Suprapubic skin (tissue), 4 donors: ENCODE data around the gene ANKRD34A. TPM values are rescaled to one million over a fixed set of nuclear protein-coding genes. Genes with fewer than 3 reads are reported as not detected.

Experiments used
- DNase-seq, 2 donors: peaks; one replicate each; pipeline ENCODE4 v3.0.0-alpha.2; 2019; ENCODE audit warnings: low spot score in 2 of 2
- H3K27ac ChIP-seq: fragments of 200-600 bp; sonication (generic); one replicate; pipeline ENCODE4 v1.5.1; 2019
- H3K27me3 ChIP-seq: fragments of 200-600 bp; sonication (generic); one replicate; pipeline ENCODE4 v1.5.1; 2019
- H3K36me3 ChIP-seq: fragments of 200-600 bp; sonication (generic); one replicate; pipeline ENCODE4 v1.5.1; 2019
- H3K4me1 ChIP-seq: fragments of 200-600 bp; sonication (generic); one replicate; pipeline ENCODE4 v1.5.1; 2019
- H3K4me3 ChIP-seq: fragments of 200-600 bp; sonication (generic); one replicate; pipeline ENCODE4 v1.5.1; 2019; ENCODE audit warnings: mild to moderate bottlenecking
- H3K9me3 ChIP-seq: fragments of 200-600 bp; sonication (generic); one replicate; pipeline ENCODE4 v1.5.1; 2019
- EP300 ChIP-seq: sonication (generic); formaldehyde crosslinking; IDR thresholded peaks from one replicate; pipeline ENCODE4 v1.6.1; 2017; ENCODE audit warnings: antibody characterized with exemption
- POLR2A ChIP-seq, 2 donors: fragments of 450-650 bp; IDR thresholded peaks; one replicate each; pipeline ENCODE4 v1.6.1; 2017; ENCODE audit warnings: antibody characterized with exemption in 2 of 2, mild to moderate bottlenecking in 2 of 2, moderate library complexity in 2 of 2
- POLR2AphosphoS5 ChIP-seq, 3 donors: sonication (generic); formaldehyde crosslinking; IDR thresholded peaks; one replicate each; pipeline ENCODE4 v1.6.1; 2017; ENCODE audit warnings: antibody characterized with exemption in 3 of 3
- WGBS: methylation state at CpG from one replicate; pipeline ENCODE4 v1.1.5; 2018; 5-methylcytosine and 5-hydroxymethylcytosine counted together
- total RNA-seq, 4 donors: library from RNA; depleted of rRNA; stranded (reverse); fragments of >200 nt; gene quantifications; one replicate each; pipeline ENCODE4 v1.1.0, GENCODE V29; 2016
- TF ChIP-seq, protein P1 (sequence below), 2 donors: fragments of 200-600 bp in 1 of 2; fragments of 450-650 bp in 1 of 2; sonication (generic) in 1 of 2; IDR thresholded peaks; one replicate each; pipeline ENCODE4 v1.5.1; 2016 to 2019; ENCODE audit warnings: antibody characterized with exemption in 2 of 2, mild to moderate bottlenecking in 1 of 2, moderate library complexity in 1 of 2

The ANKRD34A gene
- total RNA-seq, 4 donors from 2014 or later, result 0.21 to 0.64 (median 0.45) TPM; not detected in 1

DNA sequence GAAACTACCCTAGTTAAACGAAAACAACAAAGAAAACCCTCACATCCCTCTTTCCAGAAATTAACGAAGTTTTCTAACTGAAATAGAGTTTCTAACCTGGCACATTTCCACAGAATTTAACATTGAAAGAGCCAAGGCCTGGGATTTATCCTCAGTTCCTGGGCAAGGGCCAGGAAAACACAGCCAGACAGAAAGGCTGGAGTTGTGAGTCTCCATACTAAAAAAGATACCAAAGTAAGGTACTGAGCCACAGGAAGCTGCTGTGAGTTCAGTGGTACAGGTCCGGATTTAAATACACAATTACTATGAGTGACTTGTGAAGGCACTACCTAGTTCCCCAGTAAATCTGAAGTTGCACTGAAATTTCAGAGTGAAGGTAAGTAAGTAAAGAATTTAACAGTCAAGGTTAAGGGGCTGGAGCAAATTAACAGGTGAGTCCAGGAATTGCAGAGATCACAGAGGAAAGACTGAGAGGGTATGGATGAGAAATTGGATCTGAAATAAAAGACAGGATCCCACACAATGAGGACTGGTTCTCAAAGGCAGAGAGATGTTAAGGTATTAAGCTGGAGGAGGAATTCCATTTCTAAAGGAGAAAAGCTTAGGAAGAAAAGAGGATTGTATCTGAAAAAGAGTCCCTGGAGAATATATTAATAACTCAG is 7.5 kb downstream of the ANKRD34A start:
- Histone ChIP-seq H3K27me3 (no peaks in the 10 kb centered on the region), H3K27ac (peak overlapping the region; percentile 91), H3K4me1 (peaks cover 71% of the 10 kb centered on the region), H3K9me3 (no peaks in the 10 kb centered on the region), H3K36me3 (no peaks in the 10 kb centered on the region), H3K4me3 (peak overlapping the region; percentile 76)
- TF ChIP-seq POLR2AphosphoS5 (IDR thresholded peaks at IDR 0.05), result no peak
- no peak for TF ChIP-seq EP300
- TF ChIP-seq, protein P1, sequence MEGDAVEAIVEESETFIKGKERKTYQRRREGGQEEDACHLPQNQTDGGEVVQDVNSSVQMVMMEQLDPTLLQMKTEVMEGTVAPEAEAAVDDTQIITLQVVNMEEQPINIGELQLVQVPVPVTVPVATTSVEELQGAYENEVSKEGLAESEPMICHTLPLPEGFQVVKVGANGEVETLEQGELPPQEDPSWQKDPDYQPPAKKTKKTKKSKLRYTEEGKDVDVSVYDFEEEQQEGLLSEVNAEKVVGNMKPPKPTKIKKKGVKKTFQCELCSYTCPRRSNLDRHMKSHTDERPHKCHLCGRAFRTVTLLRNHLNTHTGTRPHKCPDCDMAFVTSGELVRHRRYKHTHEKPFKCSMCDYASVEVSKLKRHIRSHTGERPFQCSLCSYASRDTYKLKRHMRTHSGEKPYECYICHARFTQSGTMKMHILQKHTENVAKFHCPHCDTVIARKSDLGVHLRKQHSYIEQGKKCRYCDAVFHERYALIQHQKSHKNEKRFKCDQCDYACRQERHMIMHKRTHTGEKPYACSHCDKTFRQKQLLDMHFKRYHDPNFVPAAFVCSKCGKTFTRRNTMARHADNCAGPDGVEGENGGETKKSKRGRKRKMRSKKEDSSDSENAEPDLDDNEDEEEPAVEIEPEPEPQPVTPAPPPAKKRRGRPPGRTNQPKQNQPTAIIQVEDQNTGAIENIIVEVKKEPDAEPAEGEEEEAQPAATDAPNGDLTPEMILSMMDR (IDR thresholded peaks at IDR 0.05), result no peak
- TF ChIP-seq POLR2A (IDR thresholded peaks at IDR 0.05), result no peak
- 3% methylated on average over 3 of the region's 3 CpGs for WGBS
- no peak for DNase-seq

DNA sequence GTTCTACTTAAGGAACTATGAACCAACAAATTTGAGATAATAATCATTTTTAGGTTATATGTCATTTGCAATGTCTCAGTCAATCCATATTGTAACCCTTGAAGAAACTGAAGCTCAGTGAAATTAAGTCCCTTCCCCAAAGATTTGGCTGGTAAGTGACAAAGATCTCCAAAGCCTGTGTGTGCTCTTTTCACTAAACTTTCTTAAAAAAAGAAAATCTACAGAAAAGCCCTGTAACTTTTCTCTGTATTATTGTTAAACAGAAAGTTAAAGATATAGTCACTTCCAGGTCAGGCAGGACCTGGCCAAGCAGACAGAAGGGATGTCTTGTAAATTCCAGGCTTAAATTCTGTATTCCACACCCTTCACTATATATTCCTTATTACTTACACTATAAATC is 8.0 kb downstream of the ANKRD34A start:
- peaks cover 65% of the 10 kb centered on the region for H3K4me1 ChIP-seq

DNA sequence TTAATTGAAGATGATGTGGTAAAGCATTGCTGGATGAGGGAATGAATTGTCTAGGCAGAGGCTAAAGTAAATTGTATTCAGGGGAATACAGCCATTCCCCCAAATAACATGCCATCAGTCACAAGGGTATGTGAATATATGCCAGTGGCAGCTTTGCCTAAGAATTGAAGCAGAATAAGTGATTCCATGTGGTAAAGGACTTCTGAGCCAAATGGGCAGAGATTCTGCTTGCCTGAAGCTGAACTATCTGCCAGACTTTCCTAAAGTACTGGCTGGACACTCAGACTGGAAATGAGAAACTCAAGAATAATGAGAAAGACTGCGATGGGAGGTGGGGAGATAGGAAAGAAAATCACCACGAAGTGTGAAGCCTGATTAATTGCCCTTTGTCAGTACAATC is 8.9 kb downstream of the ANKRD34A start:
- 54% methylated on average over 2 of the region's 2 CpGs for WGBS
- TF ChIP-seq POLR2A (IDR thresholded peaks at IDR 0.05) (no peak), EP300 (no peak), POLR2AphosphoS5 (IDR thresholded peaks at IDR 0.05) (no peak)
- TF ChIP-seq, protein P1 (IDR thresholded peaks at IDR 0.05), result no peak
- DNase-seq, result no peak
- H3K36me3 ChIP-seq, result no peaks in the 10 kb centered on the region
- H3K4me3 ChIP-seq, result no peak overlapping the region
- no peaks in the 10 kb centered on the region for H3K27me3 ChIP-seq
- H3K9me3 ChIP-seq, result no peaks in the 10 kb centered on the region
- H3K27ac ChIP-seq, result peak overlapping the region; percentile 40
- H3K4me1 ChIP-seq, result peaks cover 56% of the 10 kb centered on the region

More for the DNA sequence above, 8.0 kb downstream of the ANKRD34A start:
- DNase-seq, result no peak
- TF ChIP-seq, protein P1 (IDR thresholded peaks at IDR 0.05), result no peak
- no peak for TF ChIP-seq EP300
- no peak for TF ChIP-seq POLR2AphosphoS5 (IDR thresholded peaks at IDR 0.05)
- TF ChIP-seq POLR2A (IDR thresholded peaks at IDR 0.05), result no peak
- H3K36me3 ChIP-seq, result no peaks in the 10 kb centered on the region
- H3K4me3 ChIP-seq, result peak overlapping the region; percentile 76
- H3K9me3 ChIP-seq, result no peaks in the 10 kb centered on the region
- peak overlapping the region; percentile 91 for H3K27ac ChIP-seq
- H3K27me3 ChIP-seq, result no peaks in the 10 kb centered on the region

DNA sequence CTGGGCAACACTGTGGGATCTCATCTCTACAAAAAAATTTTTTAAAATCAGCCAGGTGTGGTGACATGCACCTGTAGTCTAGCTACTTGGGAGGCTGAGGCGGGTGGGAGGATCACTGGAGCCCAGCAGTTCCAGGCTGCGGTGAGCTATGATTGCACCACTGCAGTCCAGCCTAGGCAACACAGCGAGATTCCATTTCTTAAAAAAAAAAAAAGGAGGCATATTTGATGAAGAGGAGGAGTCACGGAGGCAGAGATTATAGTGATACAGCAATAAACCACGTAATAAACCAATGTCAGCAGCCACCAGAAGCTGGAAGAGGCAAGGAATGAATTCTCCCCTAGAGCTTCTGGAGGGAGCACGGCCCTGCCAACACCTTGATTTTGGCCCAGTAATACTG is 10.5 kb downstream of the ANKRD34A start:
- H3K4me1 ChIP-seq, result peaks cover 49% of the 10 kb centered on the region

DNA sequence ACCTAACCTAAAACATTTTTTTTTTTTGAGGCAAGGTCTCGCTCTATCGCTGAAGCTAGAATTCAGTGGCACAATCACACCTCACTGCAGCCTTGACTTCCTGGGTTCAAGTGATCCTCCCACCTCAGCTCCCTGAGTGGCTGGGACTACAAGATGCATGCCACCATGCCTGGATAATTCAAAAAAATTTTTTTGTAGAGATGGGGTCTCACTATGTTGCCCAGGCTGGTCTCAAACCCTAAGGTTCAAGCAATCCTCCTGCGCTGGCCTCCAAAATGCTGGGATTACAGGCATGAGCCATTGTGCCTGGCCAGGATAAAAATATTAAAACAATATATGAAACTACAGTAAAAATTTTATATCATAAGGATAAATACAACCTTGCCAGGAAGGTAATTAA is 11.5 kb downstream of the ANKRD34A start:
- no peaks in the 10 kb centered on the region for H3K27me3 ChIP-seq
- TF ChIP-seq POLR2A (IDR thresholded peaks at IDR 0.05), result no peak
- TF ChIP-seq EP300, result no peak
- TF ChIP-seq, protein P1 (IDR thresholded peaks at IDR 0.05), result no peak
- no peak for TF ChIP-seq POLR2AphosphoS5 (IDR thresholded peaks at IDR 0.05)
- 100% methylated on average over 3 of the region's 3 CpGs for WGBS
- no peak overlapping the region for H3K27ac ChIP-seq
- peaks cover 42% of the 10 kb centered on the region for H3K4me1 ChIP-seq
- no peaks in the 10 kb centered on the region for H3K9me3 ChIP-seq
- no peak for DNase-seq
- H3K36me3 ChIP-seq, result no peaks in the 10 kb centered on the region
- H3K4me3 ChIP-seq, result no peak overlapping the region

More for the DNA sequence above, 10.5 kb downstream of the ANKRD34A start:
- Histone ChIP-seq H3K4me3 (no peak overlapping the region), H3K27ac (no peak overlapping the region), H3K27me3 (no peaks in the 10 kb centered on the region), H3K36me3 (no peaks in the 10 kb centered on the region), H3K9me3 (no peaks in the 10 kb centered on the region)
- TF ChIP-seq EP300 (no peak), POLR2AphosphoS5 (IDR thresholded peaks at IDR 0.05) (no peak), POLR2A (IDR thresholded peaks at IDR 0.05) (no peak)
- TF ChIP-seq, protein P1 (IDR thresholded peaks at IDR 0.05), result no peak
- no peak for DNase-seq
- 73% methylated on average over 6 of the region's 6 CpGs for WGBS
